HEK293T (cell line): Measurements from ENCODE around the gene NSFL1C.
A peak's percentile ranks its signal among the peaks of the same experiment; 100 is the strongest.

Experiments
- CTCF ChIA-PET: fragments of 350-600 bp; formaldehyde crosslinking; extraction: SDS; loops from one replicate; lab custom pipeline; 2021; ENCODE audit warnings: antibody characterized with exemption, inconsistent platforms; lab: Yijun Ruan, JAX
- POLR2A ChIA-PET: fragments of 350-600 bp; formaldehyde crosslinking; extraction: SDS; loops from one replicate; lab custom pipeline; 2020; ENCODE audit warnings: antibody characterized with exemption, inconsistent platforms; lab: Yijun Ruan, JAX
- DNase-seq: peaks from one replicate; pipeline ENCODE4 v3.0.0; 2012; ENCODE audit warnings: mixed read lengths; ENCODE audit errors: extremely low spot score
- ARNT ChIP-seq: fragments of 450-650 bp; IDR thresholded peaks from 2 replicates; pipeline ENCODE4 v1.6.1; 2017; ENCODE audit warnings: mild to moderate bottlenecking
- BHLHE40 ChIP-seq: fragments of 450-650 bp; IDR thresholded peaks from 2 replicates; pipeline ENCODE4 v1.6.1; 2016; ENCODE audit warnings: mild to moderate bottlenecking, moderate library complexity, borderline replicate concordance
- CTBP1 ChIP-seq: fragments of 450-650 bp; IDR thresholded peaks from 2 replicates; pipeline ENCODE4 v1.6.1; 2016; ENCODE audit warnings: borderline replicate concordance
- ELF4 ChIP-seq: fragments of 450-650 bp; IDR thresholded peaks from 2 replicates; pipeline ENCODE4 v1.6.1; 2017; ENCODE audit warnings: antibody characterized with exemption
- FOXA1 ChIP-seq: fragments of 450-650 bp; IDR thresholded peaks from 2 replicates; pipeline ENCODE4 v1.6.1; 2016; ENCODE audit warnings: mild to moderate bottlenecking
- FOXK2 ChIP-seq: fragments of 450-650 bp; IDR thresholded peaks from 2 replicates; pipeline ENCODE4 v1.6.1; 2016; ENCODE audit warnings: mild to moderate bottlenecking
- FOXM1 ChIP-seq: fragments of 450-650 bp; IDR thresholded peaks from 2 replicates; pipeline ENCODE4 v1.6.1; 2017; ENCODE audit warnings: mild to moderate bottlenecking, borderline replicate concordance
- HDGF ChIP-seq: fragments of 450-650 bp; IDR thresholded peaks from 2 replicates; pipeline ENCODE4 v1.6.1; 2017; ENCODE audit warnings: antibody characterized with exemption, borderline replicate concordance
- L3MBTL2 ChIP-seq: fragments of 450-650 bp; conservative IDR thresholded peaks from 2 replicates; pipeline ENCODE4 v1.6.1; 2016; ENCODE audit warnings: mild to moderate bottlenecking
- LEF1 ChIP-seq: fragments of 450-650 bp; IDR thresholded peaks from 2 replicates; pipeline ENCODE4 v1.6.1; 2017; ENCODE audit warnings: mild to moderate bottlenecking, borderline replicate concordance
- NFRKB ChIP-seq: fragments of 450-650 bp; IDR thresholded peaks from 2 replicates; pipeline ENCODE4 v1.6.1; 2016; ENCODE audit warnings: mild to moderate bottlenecking, moderate library complexity
- SP1 ChIP-seq: fragments of 450-650 bp; IDR thresholded peaks from 2 replicates; pipeline ENCODE4 v1.6.1; 2017
- SUZ12 ChIP-seq: fragments of 450-650 bp; IDR thresholded peaks from 2 replicates; pipeline ENCODE4 v1.6.1; 2016; ENCODE audit warnings: mild to moderate bottlenecking
- TARDBP ChIP-seq: fragments of 450-650 bp; IDR thresholded peaks from 2 replicates; pipeline ENCODE4 v1.6.1; 2016
- ZNF384 ChIP-seq: fragments of 450-650 bp; IDR thresholded peaks from 2 replicates; pipeline ENCODE4 v1.6.1; 2016
- TF ChIP-seq, protein P1 (sequence below): fragments of 450-650 bp; IDR thresholded peaks from 2 replicates; pipeline ENCODE4 v1.6.1; 2016

The NSFL1C gene

GRCh38 chr20:1472556-1473245, 6.1 kb upstream of the NSFL1C start:
- CTCF ChIA-PET = no interaction called here
- DNase-seq = no peak
- POLR2A ChIA-PET = no interaction called here
- TF ChIP-seq LEF1 (no peak), FOXK2 (no peak)

DNA sequence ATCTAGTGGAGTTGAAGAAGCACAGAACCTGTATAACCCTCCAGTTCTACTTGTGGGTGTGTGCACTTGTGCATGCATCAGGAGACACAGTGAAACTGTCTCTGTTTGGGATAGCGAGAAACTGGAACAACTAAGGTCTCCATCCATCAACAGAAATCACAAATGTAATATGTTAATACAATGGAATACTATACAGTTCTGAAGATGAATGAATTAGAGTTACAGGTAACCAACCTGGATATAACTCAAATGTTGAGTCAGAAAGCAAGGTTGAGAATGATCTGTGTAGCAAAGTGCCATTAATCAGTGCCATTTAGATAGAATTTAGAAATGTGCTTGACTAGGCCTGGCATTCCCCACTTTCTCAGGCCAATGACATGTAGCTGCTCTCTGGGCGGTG, 4.6 kb upstream of the NSFL1C start:
- ChIA-PET POLR2A (no interaction called here), CTCF (no interaction called here)
- no peak for DNase-seq
- TF ChIP-seq BHLHE40 = no peak
- no peak for TF ChIP-seq NFRKB
- TF ChIP-seq ELF4 = no peak

DNA sequence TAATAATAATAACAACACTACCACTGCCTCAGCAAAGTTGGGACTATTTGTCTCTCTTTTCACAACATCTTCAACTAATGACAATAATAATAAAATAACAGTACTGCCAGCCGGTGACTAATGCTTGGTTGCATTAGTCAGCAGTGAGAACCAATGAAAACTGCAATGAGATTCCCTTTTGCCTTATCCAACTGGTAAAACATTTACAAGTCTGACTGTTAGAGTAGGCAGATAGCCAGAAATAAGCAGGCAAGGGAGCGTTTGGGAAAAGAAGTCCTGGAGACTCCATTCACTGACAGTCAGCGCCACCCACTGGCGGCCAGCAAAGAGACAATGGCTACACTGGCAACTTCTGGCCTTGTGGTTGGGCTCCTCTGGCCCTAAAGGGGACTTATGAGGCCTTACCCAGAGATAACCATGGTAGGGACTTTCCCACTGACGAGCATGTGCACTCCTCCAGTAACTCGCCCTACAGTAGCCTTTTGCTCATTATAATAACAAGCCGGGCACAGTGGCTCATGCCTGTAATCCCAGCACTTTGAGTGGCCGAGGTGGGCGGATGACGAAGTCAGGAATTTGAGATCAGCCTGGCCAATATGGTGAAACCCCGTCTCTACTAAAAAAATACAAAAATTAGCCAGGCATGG, 3.4 kb upstream of the NSFL1C start:
- no peak for TF ChIP-seq ZNF384
- TF ChIP-seq ELF4 = no peak
- no peak for TF ChIP-seq FOXK2
- TF ChIP-seq NFRKB = no peak
- TF ChIP-seq CTBP1 = no peak
- TF ChIP-seq L3MBTL2 = no peak
- no peak for TF ChIP-seq SUZ12
- no peak for TF ChIP-seq SP1
- TF ChIP-seq FOXA1 = no peak
- no peak for TF ChIP-seq TARDBP
- TF ChIP-seq HDGF = no peak
- TF ChIP-seq, protein P1, sequence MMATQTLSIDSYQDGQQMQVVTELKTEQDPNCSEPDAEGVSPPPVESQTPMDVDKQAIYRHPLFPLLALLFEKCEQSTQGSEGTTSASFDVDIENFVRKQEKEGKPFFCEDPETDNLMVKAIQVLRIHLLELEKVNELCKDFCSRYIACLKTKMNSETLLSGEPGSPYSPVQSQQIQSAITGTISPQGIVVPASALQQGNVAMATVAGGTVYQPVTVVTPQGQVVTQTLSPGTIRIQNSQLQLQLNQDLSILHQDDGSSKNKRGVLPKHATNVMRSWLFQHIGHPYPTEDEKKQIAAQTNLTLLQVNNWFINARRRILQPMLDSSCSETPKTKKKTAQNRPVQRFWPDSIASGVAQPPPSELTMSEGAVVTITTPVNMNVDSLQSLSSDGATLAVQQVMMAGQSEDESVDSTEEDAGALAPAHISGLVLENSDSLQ = no peak
- no peak for TF ChIP-seq LEF1
- TF ChIP-seq BHLHE40 = no peak
- no peak for TF ChIP-seq ARNT
- TF ChIP-seq FOXM1 = no peak
- CTCF ChIA-PET = no interaction called here
- POLR2A ChIA-PET = no interaction called here
- peak; percentile 68 for DNase-seq

DNA sequence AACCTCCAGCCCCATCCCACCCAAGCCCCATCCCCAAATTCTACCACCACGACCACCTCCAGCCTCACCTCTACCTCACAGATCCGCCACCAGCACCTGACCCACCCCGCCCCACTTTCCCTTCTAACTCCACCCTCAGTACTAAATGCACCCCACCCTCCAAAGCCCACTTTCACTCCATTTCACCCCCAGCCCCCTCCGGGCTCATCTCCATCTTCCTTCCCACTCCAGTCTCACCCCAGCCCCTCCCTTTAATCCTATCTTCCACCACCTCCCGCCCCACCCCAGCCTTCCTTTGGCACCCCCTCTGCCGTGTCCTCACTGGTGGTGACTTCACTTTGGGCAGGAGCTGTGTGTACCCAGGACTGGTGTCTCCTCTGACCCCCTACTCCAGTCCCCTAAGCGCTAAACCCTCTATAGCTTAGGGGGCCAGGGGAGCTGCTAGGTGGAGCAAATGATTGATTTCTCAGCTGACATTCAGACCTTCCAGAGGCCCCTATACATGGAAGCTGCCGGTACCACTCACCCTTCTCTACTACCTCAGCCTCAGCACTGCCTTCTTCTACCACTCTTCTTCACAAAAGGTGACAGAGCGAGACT, 2.8 kb upstream of the NSFL1C start:
- ChIA-PET CTCF (no interaction called here), POLR2A (no interaction called here)
- no peak for DNase-seq
- TF ChIP-seq SP1 (no peak), ZNF384 (no peak), LEF1 (no peak), L3MBTL2 (no peak), FOXA1 (no peak)
- TF ChIP-seq, protein P1 = no peak

GRCh38 chr20:1468117-1468624, 1.5 kb upstream of the NSFL1C start:
- DNase-seq = no peak
- ChIA-PET CTCF (interaction anchor here (0.8 kb wide), 2 partner anchors 71 to 155 kb away, joined by 3 read pairs; no protein-coding TSS in a partner anchor), POLR2A (no interaction called here)
- TF ChIP-seq FOXM1 = no peak
- no peak for TF ChIP-seq LEF1
- TF ChIP-seq SUZ12 = no peak
- TF ChIP-seq BHLHE40 = no peak
- no peak for TF ChIP-seq ZNF384
- TF ChIP-seq SP1 = no peak
- TF ChIP-seq HDGF = no peak
- TF ChIP-seq FOXA1 = no peak

GRCh38 chr20:1467355-1468116, 887 bp upstream of the NSFL1C start:
- CTCF ChIA-PET = interaction anchor here (0.8 to 1.0 kb wide), 4 partner anchors 9 to 705 kb away, joined by 3 to 4 read pairs (median 3); no protein-coding TSS in a partner anchor
- POLR2A ChIA-PET = no interaction called here
- DNase-seq = no peak
- TF ChIP-seq ZNF384 (no peak), FOXK2 (no peak), L3MBTL2 (no peak), ELF4 (no peak), SUZ12 (no peak), HDGF (no peak), TARDBP (no peak), BHLHE40 (no peak), ARNT (no peak)

DNA sequence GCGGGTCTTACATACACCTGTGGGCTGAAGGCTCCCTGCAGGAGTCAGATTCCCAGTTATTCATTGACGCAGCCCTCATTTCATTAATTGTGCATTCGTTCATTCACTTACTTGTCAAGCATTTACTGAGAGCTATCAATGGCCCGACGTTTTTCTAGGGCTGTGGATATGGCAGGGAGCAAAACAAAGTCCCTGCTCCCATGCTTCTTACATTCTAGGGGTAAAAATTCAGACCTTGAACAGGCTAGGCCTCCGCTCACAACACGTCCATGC, 369 bp upstream of the NSFL1C start:
- ChIA-PET POLR2A (no interaction called here), CTCF (interaction anchor here (0.8 to 1.0 kb wide), 3 partner anchors 9 to 704 kb away, joined by 3 to 4 read pairs (median 3); no protein-coding TSS in a partner anchor)
- DNase-seq = no peak
- TF ChIP-seq TARDBP = no peak
- no peak for TF ChIP-seq L3MBTL2
- TF ChIP-seq FOXA1 = no peak
- TF ChIP-seq SUZ12 = no peak
- no peak for TF ChIP-seq SP1
- no peak for TF ChIP-seq CTBP1
- TF ChIP-seq NFRKB = no peak
- TF ChIP-seq, protein P1 = no peak
- no peak for TF ChIP-seq FOXK2
